ENCODE data around the gene SERPINA5. TPM values are rescaled to one million over a fixed set of nuclear protein-coding genes. Genes with fewer than 3 reads are reported as not detected.

The SERPINA5 gene
- total and polyA plus RNA-seq, 2 of the 13 experiments (the other 11 are each of a cell fraction or from before 2014, with no cell fraction given): 449 to 498 TPM

- peak; percentile 93 for TF ChIP-seq SALL2 (CRISPR knock-in tag; IDR thresholded peaks at IDR 0.05)
- peak; percentile 99 for TF ChIP-seq HMG20A (CRISPR knock-in tag; IDR thresholded peaks at IDR 0.05; ENCODE audit: borderline replicate concordance)
- peak; percentile 98 for TF ChIP-seq CC2D1A (CRISPR knock-in tag; IDR thresholded peaks at IDR 0.05)
- 0 out of 2 replicates have a peak, but pooled peaks have one; percentile 42 for TF ChIP-seq ZBTB44 (CRISPR knock-in tag; IDR thresholded peaks at IDR 0.05)
- peak; percentile 99 for TF ChIP-seq MED8 (CRISPR knock-in tag; IDR thresholded peaks at IDR 0.05; ENCODE audit: insufficient replicate concordance)
- TF ChIP-seq ZNF562 (CRISPR knock-in tag; IDR thresholded peaks at IDR 0.05; ENCODE audit: borderline replicate concordance): no peak
- no peak for TF ChIP-seq PHB2 (IDR thresholded peaks at IDR 0.05; ENCODE audit: partially characterized antibody)
- peak; percentile 95; the same call in 1 of the 2 replicates for TF ChIP-seq SPEN (CRISPR knock-in tag; IDR thresholded peaks at IDR 0.05; ENCODE audit: low read depth)
- TF ChIP-seq ZNF720 (CRISPR knock-in tag; IDR thresholded peaks at IDR 0.05): no peak
- no peak for TF ChIP-seq ZNF83 (CRISPR knock-in tag; IDR thresholded peaks at IDR 0.05; ENCODE audit: borderline replicate concordance)
- peak; percentile 99 for TF ChIP-seq MED13 (CRISPR knock-in tag; IDR thresholded peaks at IDR 0.05)
- TF ChIP-seq MAFF (IDR thresholded peaks at IDR 0.05; ENCODE audit: low read depth, low read length): peak; percentile 58
- peak; percentile 96 for TF ChIP-seq MLX (CRISPR knock-in tag; IDR thresholded peaks at IDR 0.05)
- TF ChIP-seq ZMAT5 (CRISPR knock-in tag; IDR thresholded peaks at IDR 0.05; ENCODE audit: borderline replicate concordance, low read depth): no peak
- peak; percentile 81; the same call in 1 of the 2 replicates for TF ChIP-seq ZHX1 (CRISPR knock-in tag; IDR thresholded peaks at IDR 0.05; ENCODE audit: low read depth)
- peak; percentile 98 for TF ChIP-seq ZNF318 (CRISPR knock-in tag; IDR thresholded peaks at IDR 0.05)
Observed at GRCh38 chr14:94593749-94594431, 12.7 kb downstream of the SERPINA5 start (continued).
